ENCODE data around the gene GRIN1. TPM values are rescaled to one million over a fixed set of nuclear protein-coding genes. Genes with fewer than 3 reads are reported as not detected.
A peak's percentile ranks its signal among the peaks of the same experiment; 100 is the strongest.

The GRIN1 gene
- total RNA-seq, 1 experiment from 2014 or later: 2.9 TPM

GRCh38 chr9:137163805-137164204 lies 24.9 kb downstream of the GRIN1 start:
- no peaks in the 10 kb centered on the region for H3K79me2 ChIP-seq (ENCODE audit: insufficient read depth, low read length)
- no peak for DNase-seq
- no peak overlapping the region for H4K91ac ChIP-seq (ENCODE audit: insufficient read length, low read depth, low read length)
- Mint-ChIP-seq H3K27ac (peak overlapping the region in 1 of 3 experiments; percentile 67; a peak in 1 of 7 replicates), H3K4me1 (peaks cover 0 to 5% of the 10 kb centered on the region in 2 experiments; a peak in 1 of 4 replicates), H3K27me3 (ENCODE audit: low read depth) (peaks cover 95% of the 10 kb centered on the region), H3K9me3 (no peaks in the 10 kb centered on the region; a peak in 1 of 5 replicates), H3K36me3 (ENCODE audit: insufficient read depth in 1 of 3, low read depth in 3 of 3) (no peaks in the 10 kb centered on the region), H3K4me3 (peak overlapping the region; percentile 50 to 82; a peak in 3 of 5 replicates)
- no peaks in the 10 kb centered on the region for H3K9me3 ChIP-seq (ENCODE audit: control insufficient read depth, low read depth, low read length)
- H4K8ac ChIP-seq (replicated peaks; ENCODE audit: insufficient read length, low read depth, low read length): no peak overlapping the region
- H3K4ac ChIP-seq (ENCODE audit: low read depth, low read length): no peak overlapping the region
- no peak overlapping the region for H2BK12ac ChIP-seq (ENCODE audit: insufficient read length, low read depth, low read length)
- H3K4me1 ChIP-seq (ENCODE audit: insufficient read depth, low read length): no peaks in the 10 kb centered on the region
- H3K27me3 ChIP-seq (ENCODE audit: insufficient read depth, low read length): peaks cover 47% of the 10 kb centered on the region; the same call in 1 of the 2 replicates
- no peaks in the 10 kb centered on the region for H3K79me1 ChIP-seq (ENCODE audit: insufficient read depth, low read depth, low read length, poor library complexity, severe bottlenecking)
- H3K4me2 ChIP-seq (ENCODE audit: insufficient read depth, insufficient read length, low read length): peak overlapping the region; percentile 70
- H3K56ac ChIP-seq (ENCODE audit: insufficient read length, low read depth, low read length): no peak overlapping the region
- no peak overlapping the region for H3K9ac ChIP-seq (ENCODE audit: extremely low read depth, insufficient read length, low read length)
- H3K27ac ChIP-seq (ENCODE audit: insufficient read length, low read depth, low read length): no peak overlapping the region
- peaks cover 2% of the 10 kb centered on the region for H4K20me1 ChIP-seq (ENCODE audit: control insufficient read depth, insufficient read depth, insufficient read length)
- no peak overlapping the region for H3K18ac ChIP-seq (ENCODE audit: insufficient read length, low read depth, low read length)
- WGBS (ENCODE audit: extremely low coverage, insufficient read length, low lambda C conversion rate): no CpG with 5 or more reads among the region's 22 CpGs
- no peak overlapping the region for H2AFZ ChIP-seq (ENCODE audit: low read length)
- no peak for TF ChIP-seq CTCF (conservative IDR thresholded peaks at IDR 0.05)
- no peak overlapping the region for H4K5ac ChIP-seq (ENCODE audit: insufficient read length, low read depth, low read length)
- H3K23me2 ChIP-seq (ENCODE audit: insufficient read length, low read depth, low read length, poor library complexity, severe bottlenecking): peaks cover 16% of the 10 kb centered on the region
- H3K14ac ChIP-seq (ENCODE audit: insufficient read depth, low read length): no peak overlapping the region
- H2BK120ac ChIP-seq (ENCODE audit: low read depth, low read length, poor library complexity, severe bottlenecking): no peak overlapping the region
- H2BK20ac ChIP-seq (ENCODE audit: low read depth, low read length, poor library complexity, severe bottlenecking): no peak overlapping the region
- H2BK5ac ChIP-seq (ENCODE audit: insufficient read length, low read length): no peak overlapping the region
- no peak overlapping the region for H2AK5ac ChIP-seq (ENCODE audit: insufficient read length, low read length)
- no peak overlapping the region for H2BK15ac ChIP-seq (ENCODE audit: low read depth, low read length)
- H3T11ph ChIP-seq (ENCODE audit: low read length): no peak overlapping the region
- no peak overlapping the region for H3K23ac ChIP-seq (ENCODE audit: insufficient read length, low read depth, low read length)

All from H9 (cell line).